Neuron (in vitro differentiated cells): ENCODE results near the gene ZNF543.
A peak's percentile ranks its signal among the peaks of the same experiment; 100 is the strongest.

Experiments used
- H2AFZ ChIP-seq: one replicate; pipeline ENCODE4 v1.6.1; 2013; ENCODE audit warnings: low read depth, mild to moderate bottlenecking, inconsistent platforms, low read length, moderate library complexity
- H3K27me3 ChIP-seq: one replicate; pipeline ENCODE4 v1.6.1; 2013; ENCODE audit warnings: low read length; ENCODE audit not compliant: insufficient read depth
- H3K36me3 ChIP-seq: one replicate; pipeline ENCODE4 v1.6.1; 2013; ENCODE audit warnings: low read length; ENCODE audit not compliant: insufficient read depth
- H3K4me1 ChIP-seq: one replicate; pipeline ENCODE4 v1.6.1; 2013; ENCODE audit warnings: low read length; ENCODE audit not compliant: insufficient read depth
- H3K4me3 ChIP-seq: 2 replicates; pipeline ENCODE4 v1.5.1; 2013; ENCODE audit warnings: mild to moderate bottlenecking, low read length, moderate library complexity
- H3K9me3 ChIP-seq: one replicate; pipeline ENCODE4 v1.6.1; 2013; ENCODE audit warnings: low read length

Gene ZNF543

DNA sequence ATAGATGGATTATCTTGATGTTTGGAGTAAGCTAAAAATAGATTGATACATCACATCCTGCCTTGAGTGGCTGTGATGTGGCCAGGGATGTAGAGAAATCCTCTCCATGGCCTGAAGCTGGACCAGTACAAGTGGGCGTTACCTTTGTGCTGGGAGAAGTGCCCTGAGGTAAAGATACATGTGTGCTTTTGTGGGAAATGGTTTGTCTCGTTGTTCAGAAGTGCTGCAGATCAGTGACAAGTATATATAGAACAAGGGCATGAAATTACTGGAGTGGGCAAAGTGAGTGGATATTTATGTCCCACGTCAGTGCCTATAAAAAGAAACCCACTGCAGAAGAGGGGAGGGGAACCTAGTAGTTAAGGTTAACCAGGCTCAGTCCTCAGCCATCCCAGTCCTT, 18.6 kb downstream of the ZNF543 start:
- H3K4me3 ChIP-seq, result no peak overlapping the region
- H3K4me1 ChIP-seq, result no peaks in the 10 kb centered on the region
- no peaks in the 10 kb centered on the region for H3K27me3 ChIP-seq
- no peak overlapping the region for H2AFZ ChIP-seq
- no peaks in the 10 kb centered on the region for H3K9me3 ChIP-seq
- no peaks in the 10 kb centered on the region for H3K36me3 ChIP-seq

DNA sequence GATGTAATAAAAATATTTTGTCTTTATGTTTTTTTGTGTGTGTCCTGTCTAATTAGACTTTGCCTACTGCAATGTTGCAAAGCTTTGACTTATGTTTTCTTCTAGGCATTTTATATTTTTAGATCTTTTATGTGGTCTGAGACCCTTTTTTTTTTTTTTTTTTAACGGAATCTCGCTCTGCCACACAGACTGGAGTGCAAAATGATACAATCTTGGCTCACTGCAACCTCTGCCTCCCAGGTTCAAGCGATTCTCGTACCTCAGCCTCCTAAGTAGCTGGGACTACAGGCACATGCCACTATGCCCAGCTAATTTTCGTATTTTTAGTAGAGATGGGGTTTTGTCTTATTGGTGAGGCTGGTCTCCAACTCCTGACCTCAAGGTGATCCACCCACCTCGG, 22.3 kb downstream of the ZNF543 start:
- no peaks in the 10 kb centered on the region for H3K4me1 ChIP-seq
- no peak overlapping the region for H2AFZ ChIP-seq
- no peaks in the 10 kb centered on the region for H3K9me3 ChIP-seq
- H3K36me3 ChIP-seq, result no peaks in the 10 kb centered on the region
- no peaks in the 10 kb centered on the region for H3K27me3 ChIP-seq
- no peak overlapping the region for H3K4me3 ChIP-seq

DNA sequence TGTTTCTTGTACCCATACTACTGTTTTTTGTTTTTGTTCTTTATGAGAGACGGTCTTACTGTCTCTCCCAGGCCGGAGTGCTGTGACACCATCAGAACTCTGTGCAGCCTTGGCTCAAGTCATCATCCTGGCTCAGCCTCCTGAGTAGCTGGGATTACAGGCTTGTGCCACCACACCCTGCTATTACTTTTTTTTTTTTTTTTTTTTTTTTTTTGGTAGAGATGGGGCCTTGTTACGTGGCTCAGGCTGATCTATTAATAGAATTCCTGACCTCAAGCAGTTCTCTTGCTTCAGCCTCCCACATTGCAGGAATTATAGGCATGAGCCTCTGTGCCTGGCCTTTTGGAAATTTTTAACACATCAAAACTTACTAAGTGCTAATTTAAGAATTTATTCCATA, 27.9 kb downstream of the ZNF543 start:
- no peak overlapping the region for H2AFZ ChIP-seq
- H3K4me3 ChIP-seq, result no peak overlapping the region
- no peaks in the 10 kb centered on the region for H3K9me3 ChIP-seq
- H3K4me1 ChIP-seq, result peaks cover 21% of the 10 kb centered on the region
- no peaks in the 10 kb centered on the region for H3K27me3 ChIP-seq
- peaks cover 5% of the 10 kb centered on the region for H3K36me3 ChIP-seq

DNA sequence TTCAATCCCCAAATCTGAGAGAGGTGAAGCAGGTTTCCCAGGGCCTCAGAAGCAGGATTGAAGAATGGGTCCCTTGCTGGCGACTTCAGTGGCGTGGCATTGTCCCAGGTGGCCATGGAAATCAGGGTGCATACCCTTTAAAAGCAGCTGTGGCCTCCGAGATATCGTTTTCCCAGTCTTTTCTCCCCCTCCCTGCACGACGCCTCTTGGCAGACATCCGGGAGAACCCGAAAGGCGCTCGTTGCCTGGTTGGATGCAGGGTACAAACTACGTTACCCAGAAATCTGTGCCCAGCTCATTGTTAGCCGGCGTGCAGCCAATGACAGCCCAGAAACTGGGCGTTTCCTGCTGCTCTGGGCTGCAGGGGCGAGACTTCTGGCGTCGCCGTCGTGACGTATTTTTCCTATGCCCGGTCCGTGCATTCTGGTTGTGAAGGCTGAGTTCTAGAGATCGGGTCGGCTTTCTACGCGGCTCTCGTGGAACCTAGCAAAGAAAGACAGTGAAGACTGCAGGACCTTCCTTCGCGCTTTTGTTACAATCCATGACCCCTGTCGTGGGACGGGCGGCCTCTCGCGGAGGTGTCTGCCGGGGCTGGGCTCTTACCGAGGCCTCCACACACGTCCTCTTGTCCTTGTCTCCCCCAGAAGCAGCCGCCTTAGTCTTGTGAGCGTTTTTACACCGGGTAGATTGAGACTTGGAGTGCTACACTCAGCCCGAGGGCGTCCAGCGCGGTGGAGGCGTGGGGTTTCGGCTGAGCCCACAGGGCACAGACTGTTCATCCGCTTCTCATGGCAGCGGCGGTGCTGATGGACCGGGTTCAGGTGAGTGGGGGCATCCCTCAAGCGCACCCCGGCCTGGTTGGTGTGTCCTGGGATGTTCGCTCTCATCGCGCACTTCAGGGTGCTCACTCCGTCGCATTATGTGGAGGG, 30.9 kb downstream of the ZNF543 start, which contains the start of gene ZNF304:
Gene ZNF304, plus strand, starts transcription at position 395 of the 929 bp plus-strand sequence. Its CDS starts 394 bp downstream, at position 789.
- Histone ChIP-seq H3K36me3 (peaks cover 30% of the 10 kb centered on the region), H3K9me3 (no peaks in the 10 kb centered on the region), H3K4me3 (peak within 1 kb of the TSS; percentile 96), H3K4me1 (peaks cover 21% of the 10 kb centered on the region), H2AFZ (peak within 1 kb of the TSS; percentile 39), H3K27me3 (no peaks in the 10 kb centered on the region)

DNA sequence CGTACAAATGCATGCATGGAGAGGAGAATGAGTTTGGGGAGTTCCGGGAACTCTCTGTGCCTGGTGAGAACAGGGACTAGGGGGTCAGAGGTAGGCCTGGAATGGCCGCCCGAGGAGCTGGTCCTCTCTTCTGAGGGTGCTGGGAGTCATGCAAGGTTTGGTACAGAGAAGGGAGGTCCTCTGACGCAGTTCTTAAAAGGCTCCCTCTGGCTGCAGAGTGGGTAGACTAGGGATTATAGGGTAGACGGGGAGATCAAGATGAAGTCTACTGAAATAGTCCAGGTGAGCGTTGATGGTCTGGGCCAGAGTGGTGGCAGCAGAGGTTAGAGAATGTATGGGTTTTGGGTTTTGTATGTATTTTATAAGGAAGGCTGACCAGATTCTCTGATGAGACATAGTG, 31.6 kb downstream of the ZNF543 start:
- Histone ChIP-seq H3K27me3 (no peaks in the 10 kb centered on the region), H3K4me1 (peaks cover 21% of the 10 kb centered on the region), H3K36me3 (peaks cover 38% of the 10 kb centered on the region), H2AFZ (peak overlapping the region; percentile 22), H3K9me3 (peaks cover 3% of the 10 kb centered on the region), H3K4me3 (peak overlapping the region; percentile 96)

DNA sequence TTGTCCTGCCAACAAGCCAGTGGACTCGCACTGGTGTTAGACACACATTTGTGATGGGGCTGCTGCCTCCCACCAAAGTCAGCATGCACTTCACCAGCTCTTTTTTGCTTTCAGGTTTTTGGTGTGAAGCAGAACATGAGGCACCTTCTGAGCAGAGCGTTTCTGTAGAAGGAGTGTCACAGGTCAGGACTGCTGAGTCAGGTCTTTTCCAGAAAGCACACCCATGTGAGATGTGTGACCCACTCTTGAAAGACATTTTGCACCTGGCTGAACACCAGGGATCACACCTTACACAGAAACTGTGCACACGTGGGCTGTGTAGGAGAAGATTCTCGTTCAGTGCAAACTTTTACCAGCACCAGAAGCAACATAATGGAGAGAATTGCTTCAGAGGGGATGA, 35.6 kb downstream of the ZNF543 start:
- peaks cover 64% of the 10 kb centered on the region for H3K36me3 ChIP-seq
- H3K9me3 ChIP-seq, result peaks cover 3% of the 10 kb centered on the region
- no peak overlapping the region for H3K4me3 ChIP-seq
- no peaks in the 10 kb centered on the region for H3K27me3 ChIP-seq
- peaks cover 14% of the 10 kb centered on the region for H3K4me1 ChIP-seq
- H2AFZ ChIP-seq, result no peak overlapping the region

DNA sequence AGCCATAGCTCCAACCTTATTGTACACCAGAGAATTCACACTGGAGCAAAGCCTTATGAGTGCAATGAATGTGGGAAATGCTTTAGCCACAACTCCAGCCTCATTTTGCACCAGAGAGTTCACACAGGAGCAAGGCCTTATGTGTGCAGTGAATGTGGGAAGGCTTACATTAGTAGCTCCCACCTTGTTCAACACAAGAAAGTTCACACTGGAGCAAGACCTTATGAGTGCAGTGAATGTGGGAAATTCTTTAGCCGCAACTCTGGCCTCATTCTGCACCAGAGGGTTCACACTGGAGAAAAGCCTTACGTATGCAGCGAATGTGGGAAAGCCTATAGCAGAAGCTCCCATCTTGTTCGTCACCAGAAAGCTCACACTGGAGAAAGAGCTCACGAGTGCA, 37.1 kb downstream of the ZNF543 start:
- Histone ChIP-seq H3K4me3 (no peak overlapping the region), H2AFZ (no peak overlapping the region), H3K36me3 (peaks cover 64% of the 10 kb centered on the region), H3K9me3 (peaks cover 3% of the 10 kb centered on the region), H3K4me1 (peaks cover 8% of the 10 kb centered on the region), H3K27me3 (no peaks in the 10 kb centered on the region)

DNA sequence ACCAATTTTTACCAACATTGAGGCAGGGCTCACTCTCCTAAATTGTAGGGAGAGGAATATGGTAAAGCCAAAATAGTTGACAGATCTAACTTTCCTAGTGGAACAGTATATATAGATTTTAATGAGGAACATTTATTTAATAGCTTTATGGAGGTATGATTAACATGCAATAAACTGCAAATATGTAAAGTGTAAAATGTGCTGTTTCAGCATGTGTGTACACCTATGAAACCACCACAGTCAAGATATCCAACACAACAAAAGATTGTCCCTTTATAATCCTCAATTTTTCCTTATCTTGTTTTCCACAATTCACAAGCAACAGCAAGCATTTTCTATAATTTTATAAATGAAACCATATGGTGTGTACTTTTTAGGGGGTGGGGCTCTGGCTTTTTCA, 39.0 kb downstream of the ZNF543 start:
- Histone ChIP-seq H3K36me3 (peaks cover 52% of the 10 kb centered on the region), H3K27me3 (no peaks in the 10 kb centered on the region), H3K9me3 (peaks cover 3% of the 10 kb centered on the region), H2AFZ (no peak overlapping the region), H3K4me1 (peaks cover 10% of the 10 kb centered on the region), H3K4me3 (no peak overlapping the region)

DNA sequence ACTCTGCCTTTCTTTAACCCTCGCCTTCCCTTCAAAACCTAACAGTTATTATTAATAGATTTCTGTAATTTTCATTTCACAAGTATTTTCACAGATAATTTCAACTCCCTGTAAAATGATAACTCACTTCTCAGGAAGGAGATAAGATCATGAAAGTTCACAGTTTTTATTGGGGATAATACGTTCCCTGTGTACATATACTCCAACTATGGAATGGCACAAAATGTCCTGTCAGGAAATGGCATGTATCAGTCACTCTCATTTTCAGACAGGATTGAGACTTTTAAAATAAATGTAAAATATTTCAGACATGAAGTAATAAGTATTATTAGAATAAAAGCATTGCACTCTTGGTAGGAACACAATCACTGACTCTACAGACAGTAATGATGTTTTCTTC, 42.1 kb downstream of the ZNF543 start:
- Histone ChIP-seq H3K36me3 (peaks cover 26% of the 10 kb centered on the region), H3K9me3 (no peaks in the 10 kb centered on the region), H3K27me3 (no peaks in the 10 kb centered on the region), H3K4me1 (peaks cover 10% of the 10 kb centered on the region), H2AFZ (peak overlapping the region; percentile 64), H3K4me3 (peak overlapping the region; percentile 63)

DNA sequence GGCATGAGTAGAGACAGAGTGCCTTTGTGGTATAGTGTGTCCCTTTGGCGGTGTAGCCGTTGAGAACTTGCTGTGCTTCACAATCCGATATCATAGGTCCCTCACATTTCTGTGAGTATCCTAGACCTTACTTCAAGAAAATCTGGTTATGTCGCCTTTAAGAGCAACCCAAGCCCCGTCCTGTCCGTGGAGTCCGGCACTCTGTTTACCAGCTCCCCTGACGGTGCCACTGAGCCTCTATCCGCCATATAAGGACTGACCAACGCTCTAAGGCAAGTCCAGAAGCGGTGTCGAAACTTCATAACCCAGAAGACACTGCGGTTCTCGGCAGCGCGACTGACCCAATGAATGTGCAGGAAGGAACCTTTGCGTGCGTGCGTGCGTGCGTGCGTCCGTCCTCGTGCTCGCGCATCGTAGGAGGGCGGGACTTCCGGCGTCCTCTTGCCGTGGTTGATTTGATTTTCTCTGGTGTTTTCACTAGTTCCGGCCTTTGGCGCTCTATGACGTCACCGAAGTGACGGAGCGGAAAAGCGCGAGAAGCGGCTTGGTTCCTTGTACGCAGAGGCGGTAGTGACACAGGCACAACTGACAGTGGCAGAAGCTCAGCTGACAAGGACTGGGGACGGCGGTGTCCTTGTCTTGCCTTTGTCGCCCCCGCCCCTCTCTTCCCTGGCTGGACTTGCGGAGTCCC, 42.9 kb downstream of the ZNF543 start, which contains the start of the genes TRAPPC2B and ZNF547:
Gene TRAPPC2B, plus strand, starts transcription at position 555 of the 691 bp plus-strand sequence. CDS start 1,283 bp downstream, outside the sequence.
Gene ZNF547, plus strand, starts transcription at position 555 of the 691 bp plus-strand sequence. CDS start 5,005 bp downstream, outside the sequence.
- H3K9me3 ChIP-seq, result no peaks in the 10 kb centered on the region
- H3K27me3 ChIP-seq, result no peaks in the 10 kb centered on the region
- H3K4me1 ChIP-seq, result peaks cover 10% of the 10 kb centered on the region

DNA sequence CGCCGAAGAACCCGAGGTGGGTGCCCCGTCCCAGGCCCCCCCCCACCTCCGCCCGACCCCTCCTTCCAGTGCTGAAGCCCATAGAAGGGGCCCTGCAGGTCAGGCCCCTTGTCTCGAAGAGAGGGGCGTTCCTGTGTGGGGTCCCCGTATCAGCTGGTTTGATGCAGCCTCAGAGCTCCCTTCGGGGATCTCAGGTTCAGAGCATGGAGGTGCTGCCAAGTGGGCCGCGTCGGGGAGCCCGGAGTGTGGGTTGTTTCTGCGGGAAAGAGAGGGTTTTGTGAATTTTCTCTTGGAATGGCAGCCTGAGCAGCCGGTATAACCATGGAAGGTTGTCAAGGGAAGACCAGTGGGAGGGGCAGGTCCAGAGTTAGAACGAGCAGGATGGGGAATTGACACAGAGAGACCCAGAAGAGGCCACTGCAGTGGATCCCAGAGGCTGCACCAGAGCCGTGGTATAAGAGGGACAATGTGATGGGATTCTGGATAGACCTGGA, 43.5 kb downstream of the ZNF543 start:
- Histone ChIP-seq H3K9me3 (no peaks in the 10 kb centered on the region), H3K36me3 (peaks cover 18% of the 10 kb centered on the region), H3K4me3 (peak overlapping the region; percentile 63), H2AFZ (no peak overlapping the region), H3K4me1 (peaks cover 10% of the 10 kb centered on the region), H3K27me3 (no peaks in the 10 kb centered on the region)

More for the DNA sequence above, 42.9 kb downstream of the ZNF543 start, which contains the start of the genes TRAPPC2B and ZNF547:
- Histone ChIP-seq H3K36me3 (peaks cover 23% of the 10 kb centered on the region), H3K4me3 (peak within 1 kb of the TSS; percentile 63), H2AFZ (peak within 1 kb of the TSS; percentile 64)

DNA sequence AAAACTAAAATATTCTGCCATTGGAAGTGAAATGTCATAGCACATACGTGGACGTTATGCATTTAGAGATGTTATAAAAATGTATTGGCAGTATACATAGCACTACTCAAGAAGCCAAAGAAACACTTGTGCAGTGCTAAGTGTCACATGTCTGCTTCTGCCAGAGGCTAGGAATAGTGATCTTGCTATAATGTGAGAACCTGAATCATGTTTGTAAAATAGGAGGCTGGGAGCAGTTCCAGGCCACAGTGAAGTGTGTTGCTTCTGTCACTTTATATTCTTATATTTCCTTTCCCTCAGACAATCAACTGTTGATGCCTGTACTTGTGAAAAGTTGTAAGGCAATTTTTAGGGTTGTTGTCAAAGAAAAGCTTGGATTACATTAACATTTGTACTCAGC, 46.5 kb downstream of the ZNF543 start:
- H3K27me3 ChIP-seq, result no peaks in the 10 kb centered on the region
- H2AFZ ChIP-seq, result no peak overlapping the region
- no peaks in the 10 kb centered on the region for H3K9me3 ChIP-seq
- H3K4me3 ChIP-seq, result no peak overlapping the region
- peaks cover 19% of the 10 kb centered on the region for H3K36me3 ChIP-seq
- peaks cover 10% of the 10 kb centered on the region for H3K4me1 ChIP-seq

DNA sequence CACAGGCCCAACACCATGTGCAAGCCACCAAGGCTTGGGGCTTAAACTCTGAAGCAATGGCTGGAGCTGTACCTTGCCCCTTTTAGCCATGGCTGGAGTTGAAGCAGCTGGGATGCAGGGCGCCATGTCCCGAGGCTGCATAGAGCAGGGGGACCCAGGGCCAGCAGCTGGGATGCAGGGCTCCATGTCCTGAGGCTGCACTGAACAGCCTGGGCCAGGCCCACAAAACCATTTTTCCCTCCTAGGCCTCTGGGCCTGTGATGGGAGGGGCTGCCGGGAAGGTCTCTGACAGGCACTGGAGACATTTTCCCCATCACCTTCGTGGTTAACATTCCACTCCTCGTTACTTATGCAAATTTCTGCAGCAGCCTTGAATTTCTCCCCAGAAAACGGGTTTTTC, 53.9 kb downstream of the ZNF543 start:
- Histone ChIP-seq H3K4me1 (no peaks in the 10 kb centered on the region), H3K27me3 (no peaks in the 10 kb centered on the region), H3K9me3 (peaks cover 52% of the 10 kb centered on the region), H3K4me3 (no peak overlapping the region), H2AFZ (no peak overlapping the region), H3K36me3 (peaks cover 57% of the 10 kb centered on the region)
